ENCODE data around the gene ITGB1. TPM values are rescaled to one million over a fixed set of nuclear protein-coding genes. Genes with fewer than 3 reads are reported as not detected.
"Not testable (repeated sequence)": the region's sequence is repeated elsewhere in the genome, so short reads cannot be mapped to it uniquely, and the experiment has no call there.

ITGB1 gene
- total RNA-seq, 4 donors from 2014 or later, result 998 to 2,832 (median 1,462) TPM

- WGBS, 2 donors (ENCODE audit: low coverage in 1 of 2), result 44 to 55% methylated on average over 3 to 9 of the region's 9 CpGs
- Histone ChIP-seq H3K36me3 (no peaks in the 10 kb centered on the region), H3K4me3 (no peak overlapping the region), H3K9me3 (no peaks in the 10 kb centered on the region), H3K4me1 (peaks cover 0 to 33% (median 0%) of the 10 kb centered on the region in 3 donors), H3K27me3 (no peaks in the 10 kb centered on the region), H3K27ac (peak overlapping the region in 3 of 4 donors; percentile 93 to 95 (median 94))
- no peak for ATAC-seq
- TF ChIP-seq POLR2AphosphoS5 (IDR thresholded peaks at IDR 0.05) (no peak), EP300 (IDR thresholded peaks at IDR 0.05) (no peak), POLR2A (IDR thresholded peaks at IDR 0.05) (no peak), CTCF (IDR thresholded peaks at IDR 0.05) (no peak)
Measured at GRCh38 chr10:32982293-32982709, 24.3 kb upstream of the ITGB1 start.

GRCh38 chr10:32981760-32982159 is 23.7 kb upstream of the ITGB1 start:
- Histone ChIP-seq H3K4me1 (peaks cover 0 to 33% (median 0%) of the 10 kb centered on the region in 3 donors), H3K27me3 (no peaks in the 10 kb centered on the region), H3K36me3 (no peaks in the 10 kb centered on the region), H3K9me3 (no peaks in the 10 kb centered on the region), H3K4me3 (no peak overlapping the region), H3K27ac (peak overlapping the region; percentile 90 to 95 (median 94))
- no peak for ATAC-seq
- TF ChIP-seq POLR2A (IDR thresholded peaks at IDR 0.05), result no peak
- no peak for TF ChIP-seq POLR2AphosphoS5 (IDR thresholded peaks at IDR 0.05)
- no peak for TF ChIP-seq CTCF (IDR thresholded peaks at IDR 0.05)
- TF ChIP-seq EP300 (IDR thresholded peaks at IDR 0.05), result no peak
- 27 to 69% methylated on average over 2 to 3 of the region's 4 CpGs for WGBS, 2 donors (ENCODE audit: low coverage in 1 of 2)

- WGBS, 2 donors (ENCODE audit: low coverage in 1 of 2), result 25 to 29% methylated on average over 4 to 17 of the region's 38 CpGs
- peak overlapping the region; percentile 90 to 95 (median 94) for H3K27ac ChIP-seq
- TF ChIP-seq POLR2A (IDR thresholded peaks at IDR 0.05) (peak; percentile 88 to 90), EP300 (IDR thresholded peaks at IDR 0.05) (peak; percentile 35), POLR2AphosphoS5 (IDR thresholded peaks at IDR 0.05) (peak; percentile 98), CTCF (IDR thresholded peaks at IDR 0.05) (peak in 2 of 4 experiments; percentile 27 to 50)
- no peaks in the 10 kb centered on the region for H3K36me3 ChIP-seq
- peak overlapping the region; percentile 41 to 59 for H3K4me3 ChIP-seq
- ATAC-seq, result peak; percentile 97
- peaks cover 0 to 33% (median 0%) of the 10 kb centered on the region in 3 donors for H3K4me1 ChIP-seq
- no peaks in the 10 kb centered on the region for H3K9me3 ChIP-seq
- no peaks in the 10 kb centered on the region for H3K27me3 ChIP-seq
Measured at GRCh38 chr10:32980558-32981468, 22.8 kb upstream of the ITGB1 start.

GRCh38 chr10:32980242-32980557 is 22.2 kb upstream of the ITGB1 start:
- no peaks in the 10 kb centered on the region for H3K9me3 ChIP-seq
- WGBS, 2 donors (ENCODE audit: low coverage in 1 of 2), result 0 to 2% methylated on average over 5 to 6 of the region's 6 CpGs
- ATAC-seq, result no peak

GRCh38 chr10:32979719-32980118 is 21.7 kb upstream of the ITGB1 start:
- H3K4me1 ChIP-seq, result peaks cover 0 to 27% (median 0%) of the 10 kb centered on the region in 3 donors
- H3K4me3 ChIP-seq, H3K36me3 ChIP-seq, H3K9me3 ChIP-seq, ATAC-seq, H3K27me3 ChIP-seq: not testable (repeated sequence)
- peak overlapping the region; percentile 90 to 95 (median 94) for H3K27ac ChIP-seq
- 84 to 86% methylated on average over 6 to 14 of the region's 14 CpGs for WGBS, 2 donors (ENCODE audit: low coverage in 1 of 2)

More at GRCh38 chr10:32980242-32980557, 22.2 kb upstream of the ITGB1 start:
- peak overlapping the region; percentile 90 to 95 (median 94) for H3K27ac ChIP-seq
- H3K4me3 ChIP-seq, result peak overlapping the region; percentile 41 to 59
- no peaks in the 10 kb centered on the region for H3K36me3 ChIP-seq
- no peaks in the 10 kb centered on the region for H3K27me3 ChIP-seq
- peaks cover 0 to 27% (median 0%) of the 10 kb centered on the region in 3 donors for H3K4me1 ChIP-seq
- TF ChIP-seq POLR2AphosphoS5 (IDR thresholded peaks at IDR 0.05), result no peak
- no peak for TF ChIP-seq POLR2A (IDR thresholded peaks at IDR 0.05)
- TF ChIP-seq EP300 (IDR thresholded peaks at IDR 0.05), result no peak
- TF ChIP-seq CTCF (IDR thresholded peaks at IDR 0.05), result no peak

All from gastroesophageal sphincter (tissue), 4 donors.